ENCODE data around the gene DIP2C. TPM values are rescaled to one million over a fixed set of nuclear protein-coding genes. Genes with fewer than 3 reads are reported as not detected.

DIP2C gene
- total RNA-seq, 4 donors from 2014 or later: 8.4 to 22.7 (median 16.8) TPM

GRCh38 chr10:409408-410040, 279.9 kb downstream of the DIP2C start:
- Histone ChIP-seq H3K27me3 (no peaks in the 10 kb centered on the region), H3K36me3 (no peaks in the 10 kb centered on the region), H3K27ac (peak overlapping the region in 3 of 4 donors; percentile 1 to 45 (median 19)), H3K9me3 (no peaks in the 10 kb centered on the region), H3K4me3 (no peak overlapping the region), H3K4me1 (peaks cover 0 to 30% (median 2%) of the 10 kb centered on the region in 4 donors)
- peak in 1 of 3 donors; percentile 76 for DNase-seq
- no peak for TF ChIP-seq POLR2A (IDR thresholded peaks at IDR 0.05)
- no peak for TF ChIP-seq CTCF (IDR thresholded peaks at IDR 0.05)

DNA sequence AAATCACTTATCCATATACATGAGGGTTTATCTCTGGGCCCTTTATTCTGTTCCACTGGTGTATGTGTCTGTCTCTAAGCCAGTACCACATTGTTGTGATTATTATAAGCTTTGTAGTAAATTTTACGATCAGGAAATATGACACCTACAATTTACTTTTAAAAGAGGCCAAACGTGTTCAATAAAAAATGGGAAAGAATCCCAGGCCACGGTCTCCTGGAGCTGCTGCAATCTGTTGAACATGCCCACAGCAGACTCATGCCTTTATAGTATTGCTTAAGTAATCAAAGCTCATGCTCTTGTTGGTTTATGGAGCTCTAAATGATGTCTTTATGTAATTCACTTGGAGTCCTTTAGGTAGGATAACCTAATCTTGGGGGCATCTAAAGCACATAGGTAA, 281.2 kb downstream of the DIP2C start:
- H3K27ac ChIP-seq: no peak overlapping the region
- no peaks in the 10 kb centered on the region for H3K27me3 ChIP-seq
- DNase-seq: no peak
- TF ChIP-seq POLR2A (IDR thresholded peaks at IDR 0.05) (no peak), CTCF (IDR thresholded peaks at IDR 0.05) (no peak)
- no peak overlapping the region for H3K4me3 ChIP-seq
- no peaks in the 10 kb centered on the region for H3K36me3 ChIP-seq
- peaks cover 0 to 23% (median 0%) of the 10 kb centered on the region in 4 donors for H3K4me1 ChIP-seq
- H3K9me3 ChIP-seq: no peaks in the 10 kb centered on the region

- DNase-seq: no peak
- no peaks in the 10 kb centered on the region for H3K27me3 ChIP-seq
- H3K4me1 ChIP-seq: peaks cover 0 to 12% (median 0%) of the 10 kb centered on the region in 4 donors
- TF ChIP-seq POLR2A (IDR thresholded peaks at IDR 0.05): no peak
- TF ChIP-seq CTCF (IDR thresholded peaks at IDR 0.05): no peak
- H3K9me3 ChIP-seq: no peaks in the 10 kb centered on the region
- H3K27ac ChIP-seq: no peak overlapping the region
- H3K36me3 ChIP-seq: no peaks in the 10 kb centered on the region
- H3K4me3 ChIP-seq: no peak overlapping the region
Measured at GRCh38 chr10:406976-407375, 282.5 kb downstream of the DIP2C start.

GRCh38 chr10:405648-406047, 283.8 kb downstream of the DIP2C start:
- Histone ChIP-seq H3K4me3 (no peak overlapping the region), H3K27ac (no peak overlapping the region), H3K9me3 (no peaks in the 10 kb centered on the region), H3K27me3 (no peaks in the 10 kb centered on the region), H3K36me3 (no peaks in the 10 kb centered on the region), H3K4me1 (peaks cover 0 to 11% (median 0%) of the 10 kb centered on the region in 4 donors)
- DNase-seq: no peak
- no peak for TF ChIP-seq POLR2A (IDR thresholded peaks at IDR 0.05)

- Histone ChIP-seq H3K4me1 (peaks cover 0 to 11% (median 0%) of the 10 kb centered on the region in 4 donors), H3K27ac (no peak overlapping the region), H3K27me3 (no peaks in the 10 kb centered on the region), H3K4me3 (no peak overlapping the region), H3K36me3 (no peaks in the 10 kb centered on the region), H3K9me3 (no peaks in the 10 kb centered on the region)
- DNase-seq: no peak
- TF ChIP-seq POLR2A (IDR thresholded peaks at IDR 0.05) (no peak), CTCF (IDR thresholded peaks at IDR 0.05) (no peak)
Measured at GRCh38 chr10:404991-405390, 284.5 kb downstream of the DIP2C start.

DNA sequence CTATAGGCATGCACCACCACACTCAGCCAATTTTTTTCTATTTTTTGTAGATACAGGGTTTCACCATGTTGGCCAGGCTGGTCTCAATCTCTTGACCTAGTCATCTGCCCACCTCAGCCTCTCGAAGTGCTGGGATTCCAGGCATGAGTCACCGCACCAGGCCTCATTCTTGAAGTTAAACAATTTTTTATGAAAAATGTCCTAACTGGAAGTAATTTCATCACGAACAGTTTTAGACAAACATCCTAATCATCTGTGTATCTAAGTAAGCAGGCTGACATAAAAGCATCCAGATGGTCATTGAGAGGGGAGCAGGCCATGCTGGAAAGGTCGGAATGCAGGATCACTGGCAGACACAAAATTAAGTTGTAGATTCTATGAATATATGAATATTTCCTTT, 285.1 kb downstream of the DIP2C start:
- no peak overlapping the region for H3K4me3 ChIP-seq
- no peak for DNase-seq
- no peaks in the 10 kb centered on the region for H3K36me3 ChIP-seq
- no peak for TF ChIP-seq POLR2A (IDR thresholded peaks at IDR 0.05)
- no peaks in the 10 kb centered on the region for H3K27me3 ChIP-seq
- peaks cover 0 to 9% (median 0%) of the 10 kb centered on the region in 4 donors for H3K4me1 ChIP-seq
- no peaks in the 10 kb centered on the region for H3K9me3 ChIP-seq
- H3K27ac ChIP-seq: no peak overlapping the region

DNA sequence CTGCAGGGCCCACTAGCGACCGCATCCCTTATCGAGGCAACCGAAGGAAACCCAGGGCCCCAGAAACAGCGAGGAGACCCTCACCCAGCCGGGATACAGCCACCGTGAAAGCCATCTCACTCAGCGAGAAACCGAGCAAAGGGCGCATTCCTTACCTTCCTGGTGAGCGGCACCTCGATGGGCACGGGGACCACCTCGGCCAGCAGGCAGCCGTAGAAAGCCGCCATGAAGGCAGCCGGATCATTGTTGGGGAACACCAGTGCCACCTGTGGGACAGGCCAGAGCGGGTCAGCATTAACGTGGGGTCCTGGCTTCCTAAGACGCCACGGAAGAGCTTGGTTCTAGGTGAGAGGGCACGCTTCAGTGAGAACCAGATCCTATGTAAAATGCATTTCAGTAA, 290.5 kb downstream of the DIP2C start:
- no peak for DNase-seq
- no peaks in the 10 kb centered on the region for H3K27me3 ChIP-seq
- H3K4me3 ChIP-seq: no peak overlapping the region
- no peaks in the 10 kb centered on the region for H3K9me3 ChIP-seq
- TF ChIP-seq POLR2A (IDR thresholded peaks at IDR 0.05): no peak
- TF ChIP-seq CTCF (IDR thresholded peaks at IDR 0.05): no peak
- no peak overlapping the region for H3K27ac ChIP-seq
- H3K36me3 ChIP-seq: peaks cover 0 to 6% (median 0%) of the 10 kb centered on the region in 3 donors
- no peaks in the 10 kb centered on the region for H3K4me1 ChIP-seq
